HG02763 (cell line): ENCODE measurements around the gene CDK5R2.

ENCODE experiments used
- ATAC-seq: cut with Tn5 transposase; IDR thresholded peaks from one replicate; pipeline ENCODE4 v1.9.1; 2021; ENCODE audit warnings: mild to moderate bottlenecking, moderate library complexity; ENCODE audit not compliant: unreplicated experiment

The CDK5R2 gene

GRCh38 chr2:219001577-219002394 lies 42.3 kb downstream of the CDK5R2 start:
- ATAC-seq = no peak

DNA sequence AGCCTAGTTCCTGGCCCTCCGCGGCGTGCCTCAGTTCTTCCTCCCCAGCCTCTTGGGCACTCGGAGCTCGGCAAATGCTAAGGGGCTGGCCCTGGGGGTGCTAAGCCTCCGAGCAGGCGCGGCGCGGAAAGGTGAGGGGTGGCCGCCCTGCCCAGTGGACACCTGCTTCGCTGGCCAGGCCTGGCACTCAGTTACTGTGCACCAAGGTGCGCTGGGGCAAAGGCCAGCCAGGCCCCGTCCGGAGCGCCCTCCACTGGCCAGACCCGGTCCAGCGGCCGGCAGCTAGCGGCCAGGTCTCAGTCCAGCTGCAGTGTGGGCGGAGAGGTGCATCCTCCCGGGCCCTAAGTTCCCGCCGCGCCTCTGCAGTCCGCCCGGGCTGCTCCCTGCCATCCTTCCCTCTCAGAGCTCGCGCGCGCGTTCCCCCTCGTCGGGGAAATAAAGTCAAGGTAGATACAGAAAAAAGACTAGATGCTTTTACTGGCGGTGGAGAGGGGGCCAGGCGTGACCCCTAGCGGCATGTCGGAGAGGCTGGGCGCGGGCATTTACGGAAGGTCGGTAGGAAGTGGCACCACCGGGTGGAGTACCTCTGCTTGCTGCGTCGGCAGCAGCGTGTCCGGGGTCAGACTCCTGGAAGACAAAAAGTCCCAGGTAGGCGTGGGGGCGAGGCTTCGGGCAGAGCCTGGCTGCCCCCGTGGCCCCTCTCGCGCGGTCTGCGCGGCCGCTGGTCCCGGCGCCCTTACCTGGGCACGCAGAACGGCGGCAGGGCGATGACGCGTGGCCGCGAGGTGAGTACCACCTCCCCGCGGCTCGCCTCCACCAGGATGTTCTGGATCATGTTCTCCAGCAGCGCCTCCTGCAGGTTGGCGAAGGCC lies 43.2 kb downstream of the CDK5R2 start:
- ATAC-seq = no peak

DNA sequence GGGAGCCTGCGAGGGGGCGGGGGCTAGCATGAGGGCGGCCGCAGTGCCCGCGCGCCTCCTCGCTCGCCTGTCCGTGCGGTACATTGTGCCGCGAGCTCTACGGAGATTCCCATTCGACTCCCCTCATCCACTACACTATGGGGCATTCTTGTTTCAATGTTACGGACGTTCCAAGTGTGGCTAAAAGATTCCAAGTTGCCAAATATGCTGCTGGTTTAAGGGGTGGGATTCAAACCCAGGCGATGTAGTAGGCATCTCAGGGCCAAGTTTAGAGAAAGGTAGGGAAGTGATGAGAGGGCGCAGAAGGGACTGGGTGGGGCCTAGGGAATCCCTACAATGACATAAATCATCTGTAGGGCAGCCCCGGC lies 43.8 kb downstream of the CDK5R2 start:
- ATAC-seq = no peak

DNA sequence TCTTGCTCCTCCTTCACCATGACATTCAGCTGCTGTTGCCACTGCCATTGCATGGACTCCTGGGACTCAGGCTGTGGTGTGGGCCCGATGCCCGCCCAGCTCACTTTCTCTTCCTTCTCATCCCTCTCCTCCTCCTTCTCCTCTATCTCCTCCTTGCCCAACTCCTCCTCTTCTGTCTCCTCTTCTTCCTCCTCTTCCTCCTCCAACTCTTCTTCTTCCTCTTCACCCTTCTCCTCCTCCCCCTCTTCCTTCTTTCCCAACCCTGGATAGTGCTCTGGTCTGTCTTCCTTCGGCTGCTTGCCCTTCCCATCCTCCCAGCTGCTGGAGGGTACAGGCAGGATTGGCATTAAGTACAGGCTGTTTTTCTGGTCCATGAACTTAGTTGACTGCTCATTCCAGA lies 44.5 kb downstream of the CDK5R2 start:
- ATAC-seq = no peak

- ATAC-seq = no peak
Observed at GRCh38 chr2:219009294-219009693, 49.8 kb downstream of the CDK5R2 start.

DNA sequence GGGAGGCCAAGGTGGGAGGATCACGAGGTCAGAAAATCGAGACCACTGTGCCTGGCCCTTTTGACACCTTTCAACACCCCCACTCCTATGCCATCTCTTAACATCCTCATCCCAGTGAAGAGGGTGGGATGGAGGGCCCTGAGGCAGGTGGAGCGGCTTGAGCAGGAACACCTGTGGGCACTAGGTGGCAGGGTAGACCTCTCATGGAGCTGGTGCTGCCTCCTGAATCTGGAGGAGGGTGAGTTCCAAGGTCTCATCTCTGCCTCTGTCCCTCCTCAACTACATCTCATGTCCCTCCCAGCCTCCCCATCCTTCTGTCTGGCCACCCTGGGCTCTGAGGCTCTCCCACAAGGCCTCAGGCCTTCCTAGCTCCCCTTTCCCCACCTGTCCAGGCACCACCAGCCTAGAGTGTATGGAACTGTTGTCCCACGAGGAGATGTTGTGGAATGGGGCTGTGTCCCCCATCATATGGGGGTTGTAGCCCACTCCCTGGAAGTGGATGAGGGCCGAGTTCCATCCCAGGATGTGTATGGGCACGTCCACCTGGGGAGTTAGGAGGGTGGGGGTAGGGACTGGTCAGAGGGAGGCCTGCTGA lies 50.8 kb downstream of the CDK5R2 start:
- ATAC-seq = no peak

- no peak for ATAC-seq
Observed at GRCh38 chr2:219010873-219011272, 51.4 kb downstream of the CDK5R2 start.
